Peyer's patch (tissue), 4 donors: ENCODE data around the gene SLC5A4. TPM values are rescaled to one million over a fixed set of nuclear protein-coding genes. Genes with fewer than 3 reads are reported as not detected.

ENCODE experiments used
- DNase-seq, 3 donors: peaks; one replicate each; pipeline ENCODE4 v3.0.0-alpha.2; 2017 to 2019
- H3K27ac ChIP-seq, 4 donors: fragments of 200-600 bp; sonication (generic); one replicate each; pipeline ENCODE4 v1.5.1; 2016 to 2019
- H3K27me3 ChIP-seq, 2 donors: fragments of 200-600 bp; sonication (generic); one replicate each; pipeline ENCODE4 v1.5.1; 2019
- H3K36me3 ChIP-seq, 3 donors: fragments of 200-600 bp; sonication (generic); one replicate each; pipeline ENCODE4 v1.5.1; 2016 to 2019
- H3K4me1 ChIP-seq, 4 donors: fragments of 200-600 bp; sonication (generic); one replicate each; pipeline ENCODE4 v1.5.1; 2016 to 2019
- H3K4me3 ChIP-seq, 4 donors: fragments of 200-600 bp; sonication (generic); 1 replicate in 3 of 4; 2 replicates in 1 of 4; pipeline ENCODE4 v1.5.1; 2016 to 2019; ENCODE audit warnings: mild to moderate bottlenecking in 1 of 4
- H3K9me3 ChIP-seq, 4 donors: fragments of 200-600 bp; sonication (generic); one replicate each; pipeline ENCODE4 v1.5.1; 2016 to 2019; ENCODE audit warnings: mild to moderate bottlenecking in 1 of 4
- POLR2A ChIP-seq, 2 donors: fragments of 450-650 bp; IDR thresholded peaks; one replicate each; pipeline ENCODE4 v1.5.1; 2017; ENCODE audit warnings: antibody characterized with exemption in 2 of 2, mild to moderate bottlenecking in 2 of 2, moderate library complexity in 2 of 2
- total RNA-seq, 4 donors: library from RNA; depleted of rRNA; stranded (reverse); fragments of >200 nt; gene quantifications; one replicate each; pipeline ENCODE4 v1.1.0, GENCODE V29; 2016
- TF ChIP-seq, protein P1 (sequence below), 6 experiments: fragments of 450-650 bp in 4 of 6; fragments of 200-600 bp in 2 of 6; sonication (generic) in 1 of 6; IDR thresholded peaks; one replicate each; pipeline ENCODE4 v1.5.1; 2017 to 2019; ENCODE audit warnings: antibody characterized with exemption in 6 of 6, mild to moderate bottlenecking in 3 of 6, moderate library complexity in 1 of 6

SLC5A4 gene
- total RNA-seq, 4 donors from 2014 or later, result 1.7 to 56.9 (median 19.0) TPM

DNA sequence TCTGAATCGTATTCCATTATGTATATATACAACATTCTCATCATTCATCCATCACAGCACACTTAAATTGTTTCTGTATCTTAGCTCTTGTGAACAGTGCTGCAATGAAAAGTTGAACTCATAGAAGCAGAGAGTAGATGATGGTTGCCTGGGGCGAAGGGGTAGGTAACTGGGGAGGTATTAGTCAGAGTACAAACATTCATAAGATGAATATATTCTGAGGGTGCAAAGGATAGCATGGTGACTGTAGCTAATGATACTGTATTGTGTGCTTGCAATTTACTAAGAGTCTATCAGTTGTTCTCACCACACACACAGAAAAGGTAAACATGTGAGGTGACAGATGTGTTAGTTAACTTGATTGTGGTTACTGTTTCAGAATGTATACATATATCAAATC, 37.7 kb downstream of the SLC5A4 start:
- Histone ChIP-seq H3K9me3 (no peaks in the 10 kb centered on the region), H3K4me3 (no peak overlapping the region), H3K36me3 (no peaks in the 10 kb centered on the region), H3K4me1 (no peaks in the 10 kb centered on the region), H3K27me3 (no peaks in the 10 kb centered on the region), H3K27ac (no peak overlapping the region)
- TF ChIP-seq, protein P1, sequence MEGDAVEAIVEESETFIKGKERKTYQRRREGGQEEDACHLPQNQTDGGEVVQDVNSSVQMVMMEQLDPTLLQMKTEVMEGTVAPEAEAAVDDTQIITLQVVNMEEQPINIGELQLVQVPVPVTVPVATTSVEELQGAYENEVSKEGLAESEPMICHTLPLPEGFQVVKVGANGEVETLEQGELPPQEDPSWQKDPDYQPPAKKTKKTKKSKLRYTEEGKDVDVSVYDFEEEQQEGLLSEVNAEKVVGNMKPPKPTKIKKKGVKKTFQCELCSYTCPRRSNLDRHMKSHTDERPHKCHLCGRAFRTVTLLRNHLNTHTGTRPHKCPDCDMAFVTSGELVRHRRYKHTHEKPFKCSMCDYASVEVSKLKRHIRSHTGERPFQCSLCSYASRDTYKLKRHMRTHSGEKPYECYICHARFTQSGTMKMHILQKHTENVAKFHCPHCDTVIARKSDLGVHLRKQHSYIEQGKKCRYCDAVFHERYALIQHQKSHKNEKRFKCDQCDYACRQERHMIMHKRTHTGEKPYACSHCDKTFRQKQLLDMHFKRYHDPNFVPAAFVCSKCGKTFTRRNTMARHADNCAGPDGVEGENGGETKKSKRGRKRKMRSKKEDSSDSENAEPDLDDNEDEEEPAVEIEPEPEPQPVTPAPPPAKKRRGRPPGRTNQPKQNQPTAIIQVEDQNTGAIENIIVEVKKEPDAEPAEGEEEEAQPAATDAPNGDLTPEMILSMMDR (IDR thresholded peaks at IDR 0.05), result no peak
- no peak for DNase-seq

DNA sequence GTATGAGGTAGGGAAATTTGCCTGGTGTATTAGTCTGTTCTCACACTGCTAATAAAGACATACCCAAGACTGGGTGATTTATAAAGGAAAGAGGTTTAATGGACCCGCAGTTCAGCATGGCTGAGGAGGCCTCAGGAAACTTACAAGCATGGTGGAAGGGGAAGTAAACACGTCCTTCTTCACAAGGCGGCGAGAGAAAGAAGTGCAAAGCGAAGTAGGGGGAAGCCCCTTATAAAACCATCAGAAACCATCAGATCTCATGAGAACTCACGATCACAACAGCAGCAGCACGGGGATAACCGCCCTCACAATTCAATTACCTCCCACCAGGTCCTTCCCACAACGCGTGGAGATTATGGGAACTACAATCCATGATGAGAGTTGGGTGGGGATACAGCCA, 38.2 kb downstream of the SLC5A4 start:
- TF ChIP-seq, protein P1 (IDR thresholded peaks at IDR 0.05), result no peak
- TF ChIP-seq POLR2A (IDR thresholded peaks at IDR 0.05), result no peak
- H3K36me3 ChIP-seq, result no peaks in the 10 kb centered on the region
- DNase-seq, result no peak
- H3K4me1 ChIP-seq, result no peaks in the 10 kb centered on the region
- no peaks in the 10 kb centered on the region for H3K9me3 ChIP-seq
- H3K27me3 ChIP-seq, result no peaks in the 10 kb centered on the region
- no peak overlapping the region for H3K27ac ChIP-seq
- no peak overlapping the region for H3K4me3 ChIP-seq

GRCh38 chr22:32211011-32211410, 44.1 kb downstream of the SLC5A4 start:
- Histone ChIP-seq H3K4me1 (peaks cover 0 to 5% (median 0%) of the 10 kb centered on the region in 4 donors), H3K27me3 (no peaks in the 10 kb centered on the region), H3K36me3 (no peaks in the 10 kb centered on the region), H3K4me3 (no peak overlapping the region), H3K9me3 (no peaks in the 10 kb centered on the region), H3K27ac (no peak overlapping the region)
- no peak for TF ChIP-seq POLR2A (IDR thresholded peaks at IDR 0.05)
- TF ChIP-seq, protein P1 (IDR thresholded peaks at IDR 0.05), result no peak
- DNase-seq, result no peak

DNA sequence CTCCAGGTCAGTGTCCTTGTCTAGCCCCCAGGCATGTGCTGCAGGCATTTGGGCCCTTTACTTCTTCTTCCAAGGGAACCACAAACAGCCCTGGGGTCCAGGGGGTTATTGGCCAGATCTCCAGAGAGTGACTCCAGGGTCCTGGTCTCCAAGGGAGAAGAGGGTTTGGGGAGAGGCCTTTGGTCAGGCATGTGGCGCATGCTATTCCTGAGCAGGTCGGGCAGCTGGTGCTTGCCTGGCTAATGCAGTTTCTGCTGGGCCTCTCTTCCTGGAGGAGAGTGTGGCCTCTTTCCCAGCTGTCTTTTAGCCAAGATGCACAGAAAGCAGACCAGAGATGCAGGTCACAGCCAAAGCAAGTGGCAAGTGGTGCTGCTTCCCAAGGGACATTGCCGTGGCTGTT, 46.5 kb downstream of the SLC5A4 start:
- H3K27ac ChIP-seq, result no peak overlapping the region
- no peak overlapping the region for H3K4me3 ChIP-seq
- no peaks in the 10 kb centered on the region for H3K36me3 ChIP-seq
- TF ChIP-seq, protein P1 (IDR thresholded peaks at IDR 0.05), result no peak
- no peak for TF ChIP-seq POLR2A (IDR thresholded peaks at IDR 0.05)
- H3K27me3 ChIP-seq, result no peaks in the 10 kb centered on the region
- no peaks in the 10 kb centered on the region for H3K9me3 ChIP-seq
- no peak for DNase-seq
- H3K4me1 ChIP-seq, result peaks cover 0 to 8% (median 0%) of the 10 kb centered on the region in 4 donors

GRCh38 chr22:32207971-32208480, 47.1 kb downstream of the SLC5A4 start:
- Histone ChIP-seq H3K9me3 (no peaks in the 10 kb centered on the region), H3K27me3 (no peaks in the 10 kb centered on the region), H3K4me1 (peaks cover 0 to 15% (median under 1%) of the 10 kb centered on the region in 4 donors), H3K36me3 (no peaks in the 10 kb centered on the region), H3K27ac (no peak overlapping the region), H3K4me3 (no peak overlapping the region)
- DNase-seq, result no peak
- no peak for TF ChIP-seq POLR2A (IDR thresholded peaks at IDR 0.05)
- TF ChIP-seq, protein P1 (IDR thresholded peaks at IDR 0.05), result no peak
